K562 (cell line): ENCODE measurements around the gene CARD8. TPM values are rescaled to one million over a fixed set of nuclear protein-coding genes. Genes with fewer than 3 reads are reported as not detected.

Source experiments
- BRD9 ChIP-seq: fragments of 450-650 bp; IDR thresholded peaks from 2 replicates; pipeline ENCODE4 v1.6.1; 2018; ENCODE audit warnings: low read depth; ENCODE audit not compliant: partially characterized antibody
- CBFA2T2 ChIP-seq: fragments of 450-650 bp; conservative IDR thresholded peaks from 2 replicates; pipeline ENCODE4 v1.6.1; 2017; ENCODE audit warnings: mild to moderate bottlenecking
- ELK1 ChIP-seq: sonication (generic); formaldehyde crosslinking; IDR thresholded peaks from 2 replicates; pipeline ENCODE4 v1.8.1; 2022; ENCODE audit warnings: missing genetic modification reagents
- FOXA3 ChIP-seq, 2 experiments: fragments of 450-650 bp in 1 of 2; sonication (generic) in 1 of 2; formaldehyde crosslinking; IDR thresholded peaks in 1 of 2; conservative IDR thresholded peaks in 1 of 2; 2 replicates each; pipeline versions ENCODE4 v1.4.0 to v1.8.0; 2020 to 2022; ENCODE audit warnings: mild to moderate bottlenecking in 2 of 2, missing genetic modification reagents in 1 of 2
- HMGXB4 ChIP-seq: sonication (generic); formaldehyde crosslinking; IDR thresholded peaks from 2 replicates; pipeline ENCODE4 v1.8.1; 2023; ENCODE audit warnings: mild to moderate bottlenecking, missing genetic modification reagents
- KLF16 ChIP-seq: IDR thresholded peaks from 2 replicates; pipeline ENCODE4 v1.6.1; 2016; ENCODE audit warnings: antibody characterized with exemption
- PHF21A ChIP-seq: fragments of 450-650 bp; IDR thresholded peaks from 2 replicates; pipeline ENCODE4 v1.6.1; 2017; ENCODE audit warnings: low read depth, borderline replicate concordance
- PRPF4 ChIP-seq: fragments of 200-400 bp; formaldehyde crosslinking; IDR thresholded peaks from one replicate; pipeline ENCODE4 v1.6.1; 2017; ENCODE audit warnings: low read length, low read depth, mild to moderate bottlenecking; ENCODE audit not compliant: insufficient read depth, poor library complexity, severe bottlenecking
- PYGO2 ChIP-seq: fragments of 450-650 bp; IDR thresholded peaks from 2 replicates; pipeline ENCODE4 v1.6.1; 2016; ENCODE audit warnings: mild to moderate bottlenecking, missing genetic modification characterization, moderate library complexity, missing compliant biosample characterization
- STAT6 ChIP-seq: sonication (generic); formaldehyde crosslinking; IDR thresholded peaks from 2 replicates; pipeline ENCODE4 v1.8.1; 2023; ENCODE audit warnings: mild to moderate bottlenecking, missing genetic modification reagents
- ZNF592 ChIP-seq: fragments of 450-650 bp; IDR thresholded peaks from 2 replicates; pipeline ENCODE4 v1.6.1; 2017; ENCODE audit warnings: antibody characterized with exemption, mild to moderate bottlenecking
- ZNF75A ChIP-seq: fragments of 450-650 bp; formaldehyde crosslinking; IDR thresholded peaks from 2 replicates; pipeline ENCODE4 v1.4.0; 2020; ENCODE audit warnings: mild to moderate bottlenecking
- polyA plus RNA-seq, 8 experiments: library from polyadenylated mRNA; depleted of rRNA in 4 of 8; stranded (reverse) in 5 of 8; unstranded in 3 of 8; fragments of >200 nt; fragmentation: Nextera tagmentation in 2 of 8; fragmentation: Illumina TruSeq in 1 of 8; extraction: Ambion mirVana in 2 of 8; extraction: Trizol in 1 of 8; gene quantifications; 2 replicates each; pipeline versions ENCODE4 v1.2.1 to v1.2.3, GENCODE V29; 2011 to 2014; ENCODE audit warnings: inconsistent platforms in 1 of 8, missing spikeins in 1 of 8
- total RNA-seq, 7 experiments: library from RNA; depleted of rRNA in 6 of 7; stranded (reverse); fragments of >200 nt in 6 of 7; fragmentation: Illumina TruSeq in 2 of 7; extraction: Trizol in 2 of 7; gene quantifications; 2 replicates each; pipeline versions ENCODE4 v1.2.1 to v1.2.3, GENCODE V29; 2011 to 2021; ENCODE audit warnings: low replicate concordance in 1 of 7
- TF ChIP-seq, protein P1 (sequence below): fragments of 250-450 bp; sonication (Bioruptor Pico); IDR thresholded peaks from 2 replicates; pipeline ENCODE4 v1.8.0; 2022; ENCODE audit warnings: moderate library complexity, mild to moderate bottlenecking, inconsistent platforms

Gene CARD8
- total and polyA plus RNA-seq, 9 of the 15 experiments (the other 6 are each of a cell fraction or from before 2014, with no cell fraction given) = 11.5 to 26.4 (median 20.8) TPM

- TF ChIP-seq HMGXB4 (CRISPR knock-in tag) (no peak), PHF21A (no peak), KLF16 (0 out of 2 replicates have a peak, but pooled peaks have one; percentile 36), STAT6 (no peak), PYGO2 (tag) (no peak), ELK1 (no peak), ZNF75A (CRISPR knock-in tag) (no peak), ZNF592 (no peak), CBFA2T2 (no peak), BRD9 (no peak), FOXA3 (CRISPR knock-in tag; conservative IDR thresholded peaks at IDR 0.05 in 1 of 2, IDR thresholded peaks at IDR 0.05 in 1 of 2) (no peak), PRPF4 (no peak)
- TF ChIP-seq, protein P1, sequence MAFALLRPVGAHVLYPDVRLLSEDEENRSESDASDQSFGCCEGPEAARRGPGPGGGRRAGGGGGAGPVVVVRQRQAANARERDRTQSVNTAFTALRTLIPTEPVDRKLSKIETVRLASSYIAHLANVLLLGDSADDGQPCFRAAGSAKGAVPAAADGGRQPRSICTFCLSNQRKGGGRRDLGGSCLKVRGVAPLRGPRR = no peak
Observed at GRCh38 chr19:48290771-48291488, 35.2 kb upstream of the CARD8 start (continued).
